Astrocyte of the cerebellum (primary cell): ENCODE data around the gene CLDN10.

Experiments used
- DNase-seq: peaks from one replicate; pipeline ENCODE4 v3.0.0-alpha.2; 2011; ENCODE audit warnings: low read depth
- H3K4me3 ChIP-seq: 2 replicates; pipeline ENCODE4 v1.5.1; 2011; ENCODE audit warnings: mild to moderate bottlenecking, low read depth, low read length, moderate library complexity
- CTCF ChIP-seq: IDR thresholded peaks from 2 replicates; pipeline ENCODE4 v1.5.1; 2012; ENCODE audit warnings: low read length, low read depth, moderate library complexity, mild to moderate bottlenecking; ENCODE audit errors: missing control alignments
- in situ Hi-C: cut with HindIII; loops from 2 replicates; pipeline ENCODE4 v1.10.0; 2017; ENCODE audit warnings: low sequenced_read_pairs

CLDN10 gene

GRCh38 chr13:95552539-95553441 is at the start of gene CLDN10:
Gene CLDN10, plus strand, starts transcription at chr13:95552720. Its CDS starts 34 bp downstream, at chr13:95552754.
- DNase-seq, result no peak
- peak; percentile 29 for TF ChIP-seq CTCF
- peak within 1 kb of the TSS; percentile 24 for H3K4me3 ChIP-seq
- in situ Hi-C loops, result no loop called here

GRCh38 chr13:95503662-95504061 is 48.9 kb upstream of the CLDN10 start:
- in situ Hi-C loops, result no loop called here
- H3K4me3 ChIP-seq, result no peak overlapping the region
- no peak for DNase-seq
- TF ChIP-seq CTCF, result no peak

GRCh38 chr13:95505265-95505664 is 47.3 kb upstream of the CLDN10 start:
- no peak for TF ChIP-seq CTCF

GRCh38 chr13:95505986-95506385 is 46.5 kb upstream of the CLDN10 start:
- DNase-seq, result no peak
- TF ChIP-seq CTCF, result no peak
- H3K4me3 ChIP-seq, result no peak overlapping the region
- in situ Hi-C loops, result no loop called here

More at GRCh38 chr13:95505265-95505664, 47.3 kb upstream of the CLDN10 start:
- H3K4me3 ChIP-seq, result no peak overlapping the region
- no peak for DNase-seq
- in situ Hi-C loops, result no loop called here

- no peak overlapping the region for H3K4me3 ChIP-seq
- no peak for DNase-seq
- in situ Hi-C loops, result no loop called here
- no peak for TF ChIP-seq CTCF
These were observed 44.5 kb upstream of the CLDN10 start for GRCh38 chr13:95507991-95508390.

- no peak for DNase-seq
- H3K4me3 ChIP-seq, result no peak overlapping the region
- no peak for TF ChIP-seq CTCF
- in situ Hi-C loops, result no loop called here
These were observed 43.5 kb upstream of the CLDN10 start for GRCh38 chr13:95508996-95509395.
